ENCODE data around the gene METRN. TPM values are rescaled to one million over a fixed set of nuclear protein-coding genes. Genes with fewer than 3 reads are reported as not detected.
A peak's percentile ranks its signal among the peaks of the same experiment; 100 is the strongest.

Gene METRN
- total RNA-seq, 1 donor from 2014 or later, result 6.7 TPM

GRCh38 chr16:698911-699671, 15.8 kb upstream of the METRN start:
- no peaks in the 10 kb centered on the region for H3K9me3 Mint-ChIP-seq
- DNase-seq (no peak), ATAC-seq (ENCODE audit: low read depth) (no peak)
- H3K27me3 Mint-ChIP-seq, result peaks cover 36% of the 10 kb centered on the region
- H3K4me1 Mint-ChIP-seq, result peaks cover 11% of the 10 kb centered on the region
- H3K36me3 Mint-ChIP-seq (ENCODE audit: low read depth), result no peaks in the 10 kb centered on the region
- no peak overlapping the region for H3K4me3 Mint-ChIP-seq
- CTCF ChIA-PET, result no interaction called here
- no peak for TF ChIP-seq CTCF (IDR thresholded peaks at IDR 0.05)
- POLR2A ChIA-PET, result no interaction called here
- no peak overlapping the region for H3K27ac Mint-ChIP-seq
- intact Hi-C loops (cut with micrococcal nuclease), result no loop called here

GRCh38 chr16:700684-701584, 14.0 kb upstream of the METRN start:
- H3K4me1 Mint-ChIP-seq, result peaks cover under 1% of the 10 kb centered on the region
- ATAC-seq (ENCODE audit: low read depth) (peak; percentile 67), DNase-seq (no peak)
- intact Hi-C loops (cut with micrococcal nuclease), result no loop called here
- POLR2A ChIA-PET, result interaction anchor here (0.6 to 1.1 kb wide), 2 partner anchors 10 to 21 kb away, joined by 3 to 5 read pairs; no protein-coding TSS in a partner anchor
- no peak overlapping the region for H3K4me3 Mint-ChIP-seq
- CTCF ChIA-PET, result no interaction called here
- no peaks in the 10 kb centered on the region for H3K36me3 Mint-ChIP-seq (ENCODE audit: low read depth)
- H3K27ac Mint-ChIP-seq, result no peak overlapping the region
- H3K9me3 Mint-ChIP-seq, result no peaks in the 10 kb centered on the region
- peaks cover 32% of the 10 kb centered on the region for H3K27me3 Mint-ChIP-seq
- TF ChIP-seq CTCF (IDR thresholded peaks at IDR 0.05), result no peak

- peaks cover 4% of the 10 kb centered on the region for H3K4me1 Mint-ChIP-seq
- ATAC-seq (ENCODE audit: low read depth) (no peak), DNase-seq (no peak)
- CTCF ChIA-PET, result no interaction called here
- H3K27ac Mint-ChIP-seq, result no peak overlapping the region
- H3K9me3 Mint-ChIP-seq, result no peaks in the 10 kb centered on the region
- no peak overlapping the region for H3K4me3 Mint-ChIP-seq
- no peaks in the 10 kb centered on the region for H3K36me3 Mint-ChIP-seq (ENCODE audit: low read depth)
- no peak for TF ChIP-seq CTCF (IDR thresholded peaks at IDR 0.05)
- intact Hi-C loops (cut with micrococcal nuclease), result no loop called here
- POLR2A ChIA-PET, result no interaction called here
- H3K27me3 Mint-ChIP-seq, result peaks cover 34% of the 10 kb centered on the region
These were observed 12.6 kb upstream of the METRN start for GRCh38 chr16:702341-702740.

- no peak for ATAC-seq (ENCODE audit: low read depth)
- no peaks in the 10 kb centered on the region for H3K9me3 Mint-ChIP-seq
- ChIA-PET CTCF (no interaction called here), POLR2A (interaction anchor here (0.6 kb wide), 1 partner anchor 270 kb away, joined by 3 read pairs; no protein-coding TSS in a partner anchor)
- no peak overlapping the region for H3K4me3 Mint-ChIP-seq
- H3K27ac Mint-ChIP-seq, result no peak overlapping the region
- no peak for TF ChIP-seq CTCF (IDR thresholded peaks at IDR 0.05)
- DNase-seq, result no peak
- peaks cover 4% of the 10 kb centered on the region for H3K4me1 Mint-ChIP-seq
- intact Hi-C loops (cut with micrococcal nuclease), result no loop called here
- H3K36me3 Mint-ChIP-seq (ENCODE audit: low read depth), result no peaks in the 10 kb centered on the region
- H3K27me3 Mint-ChIP-seq, result peaks cover 42% of the 10 kb centered on the region
These were observed 11.5 kb upstream of the METRN start for GRCh38 chr16:703406-703805.

GRCh38 chr16:704047-704446, 10.9 kb upstream of the METRN start:
- no peak for TF ChIP-seq CTCF (IDR thresholded peaks at IDR 0.05)
- peaks cover 47% of the 10 kb centered on the region for H3K27me3 Mint-ChIP-seq
- H3K27ac Mint-ChIP-seq, result no peak overlapping the region
- H3K36me3 Mint-ChIP-seq (ENCODE audit: low read depth), result no peaks in the 10 kb centered on the region
- no peak overlapping the region for H3K4me3 Mint-ChIP-seq
- DNase-seq, result no peak
- intact Hi-C loops (cut with micrococcal nuclease), result no loop called here
- ChIA-PET POLR2A (no interaction called here), CTCF (no interaction called here)
- H3K4me1 Mint-ChIP-seq, result peaks cover 4% of the 10 kb centered on the region
- H3K9me3 Mint-ChIP-seq, result no peaks in the 10 kb centered on the region
- no peak for ATAC-seq (ENCODE audit: low read depth)

Measured in activated B cell treated with CpG ODN at 0.5 μM for 24 hours (primary cell).